GM04504 (cell line): ENCODE results near the gene CD40LG.

Experiments
- DNase-seq: peaks from one replicate; pipeline ENCODE4 v3.0.0-alpha.2; 2012; ENCODE audit warnings: low read depth

Gene CD40LG

DNA sequence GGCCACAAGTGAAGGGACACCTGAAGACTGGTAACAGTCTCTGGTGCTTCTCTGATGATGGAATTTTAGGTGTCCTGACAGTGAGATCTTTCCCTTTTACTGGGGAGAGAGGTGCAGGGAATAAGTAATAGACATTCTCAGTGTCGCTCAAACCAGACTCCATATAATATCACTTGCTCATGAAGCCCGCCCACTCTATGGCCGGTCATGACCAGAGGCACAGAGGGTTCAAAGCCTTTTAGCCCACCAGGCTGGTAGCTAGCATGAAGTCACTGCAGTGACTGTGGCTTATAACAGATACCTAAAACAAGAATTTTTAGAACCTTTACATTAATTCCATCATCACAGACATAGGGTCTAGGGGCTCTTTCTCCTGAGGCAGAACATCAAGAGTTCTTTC, 2.9 kb downstream of the CD40LG start:
- no peak for DNase-seq

DNA sequence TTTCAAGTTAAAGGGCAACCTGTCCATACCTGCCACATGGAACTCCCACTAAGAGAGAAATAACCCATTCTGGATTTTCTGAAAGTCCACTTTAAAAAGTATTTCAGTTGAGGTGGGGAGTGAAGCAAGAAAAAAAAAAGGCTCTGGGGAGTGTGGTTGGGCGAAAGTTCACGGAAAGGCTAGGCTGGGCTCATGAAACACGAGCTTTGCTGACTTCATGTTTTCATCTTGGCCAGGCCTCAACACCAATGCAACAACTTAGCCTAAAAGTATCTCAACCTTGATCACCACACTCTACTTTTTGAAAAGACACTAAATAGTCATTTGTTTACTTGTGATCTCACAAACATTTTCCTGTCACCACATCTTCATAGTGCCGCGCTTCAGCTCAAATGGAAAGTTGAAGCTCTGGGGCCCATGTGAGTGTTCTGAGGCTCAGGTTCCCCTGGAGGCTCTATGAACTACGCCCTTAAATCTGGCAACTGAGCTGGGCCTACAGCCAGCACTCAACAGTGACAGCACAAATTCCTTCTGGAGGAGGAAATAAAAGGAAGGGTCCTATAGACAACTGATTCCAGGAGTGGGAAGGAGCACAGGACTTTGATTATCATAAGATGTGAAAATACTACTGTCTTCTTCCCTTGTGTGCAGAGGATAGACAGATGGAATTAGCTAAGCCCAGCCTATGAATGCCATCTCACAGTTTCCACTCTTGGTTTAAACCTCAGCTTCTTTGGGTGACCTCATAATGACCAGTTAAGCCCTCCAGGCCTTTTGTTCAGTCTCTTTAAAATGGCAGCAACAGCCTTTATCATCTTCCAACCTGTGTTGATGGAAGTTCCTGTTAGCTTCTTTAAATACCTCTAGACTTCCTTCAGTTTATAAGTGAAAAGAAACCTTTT, 5.1 kb downstream of the CD40LG start:
- DNase-seq = no peak

DNA sequence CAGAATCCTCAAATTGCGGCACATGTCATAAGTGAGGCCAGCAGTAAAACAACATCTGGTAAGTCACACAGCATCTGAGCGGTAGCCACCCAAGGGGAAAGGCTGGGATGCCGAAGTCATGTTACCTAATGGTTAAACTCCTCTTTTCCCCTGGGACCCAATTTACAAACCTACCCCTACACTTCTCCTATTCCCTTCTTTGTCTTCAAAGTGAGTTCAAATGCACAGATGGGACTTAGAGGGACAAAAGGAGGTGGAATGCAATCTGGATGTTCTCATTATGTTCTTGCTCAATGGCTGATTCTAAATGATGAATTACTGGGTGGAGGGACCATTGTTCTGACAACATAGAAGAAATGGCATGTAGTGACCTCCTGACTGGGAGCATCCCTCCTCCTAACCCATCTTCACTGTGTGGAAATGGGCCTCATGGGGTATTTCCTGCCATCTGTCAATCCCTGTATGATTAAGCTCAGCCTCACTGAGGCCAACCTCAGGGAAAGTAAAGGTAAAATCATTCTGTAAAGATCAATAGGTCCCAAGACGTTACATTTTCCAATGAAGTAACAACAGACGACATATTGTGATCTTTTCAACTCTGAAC, 8.5 kb downstream of the CD40LG start:
- DNase-seq = no peak

DNA sequence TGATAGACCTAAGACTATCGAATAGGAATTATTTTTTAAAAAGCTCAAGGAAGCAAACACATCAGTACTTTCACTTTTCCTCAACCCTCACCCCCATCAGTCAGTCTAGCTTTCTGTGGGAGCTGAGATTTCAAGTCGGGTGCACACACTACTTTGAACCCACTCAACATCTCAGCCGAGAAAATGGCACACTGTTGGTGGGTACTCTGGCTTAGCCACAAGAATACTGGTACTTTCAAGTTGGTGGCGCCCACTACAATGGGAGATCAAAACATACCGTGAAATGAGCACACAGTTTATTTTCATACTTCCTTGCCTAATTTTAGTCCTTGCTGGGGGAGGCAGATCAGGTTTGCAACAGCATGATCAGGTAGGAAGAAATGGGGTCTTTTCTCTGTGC, 10.2 kb downstream of the CD40LG start:
- DNase-seq = no peak

DNA sequence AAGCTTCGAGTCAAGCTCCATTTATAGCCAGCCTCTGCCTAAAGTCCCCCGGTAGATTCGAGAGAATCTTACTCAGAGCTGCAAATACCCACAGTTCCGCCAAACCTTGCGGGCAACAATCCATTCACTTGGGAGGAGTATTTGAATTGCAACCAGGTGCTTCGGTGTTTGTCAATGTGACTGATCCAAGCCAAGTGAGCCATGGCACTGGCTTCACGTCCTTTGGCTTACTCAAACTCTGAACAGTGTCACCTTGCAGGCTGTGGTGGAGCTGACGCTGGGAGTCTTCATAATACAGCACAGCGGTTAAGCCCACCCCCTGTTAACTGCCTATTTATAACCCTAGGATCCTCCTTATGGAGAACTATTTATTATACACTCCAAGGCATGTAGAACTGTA, 11.2 kb downstream of the CD40LG start:
- DNase-seq = no peak

DNA sequence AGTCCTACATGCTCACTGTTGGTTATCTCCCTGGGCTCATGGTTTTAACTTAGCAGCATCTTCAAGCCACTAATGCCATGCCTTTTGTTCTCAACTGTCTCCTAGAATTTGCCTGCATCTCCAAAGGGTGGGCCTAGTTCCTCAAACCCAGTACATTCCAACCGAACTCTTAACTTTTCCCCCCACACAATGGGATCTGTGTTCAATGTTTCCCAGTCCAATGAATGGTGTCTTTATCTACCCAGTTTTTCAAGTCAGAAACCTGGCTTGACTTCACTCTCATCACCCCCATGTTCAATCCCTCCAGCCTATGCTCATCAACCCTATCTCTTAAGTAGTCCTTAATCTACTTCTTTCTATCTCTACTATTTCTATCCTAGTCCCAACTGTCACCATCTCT, 12.9 kb downstream of the CD40LG start:
- no peak for DNase-seq

DNA sequence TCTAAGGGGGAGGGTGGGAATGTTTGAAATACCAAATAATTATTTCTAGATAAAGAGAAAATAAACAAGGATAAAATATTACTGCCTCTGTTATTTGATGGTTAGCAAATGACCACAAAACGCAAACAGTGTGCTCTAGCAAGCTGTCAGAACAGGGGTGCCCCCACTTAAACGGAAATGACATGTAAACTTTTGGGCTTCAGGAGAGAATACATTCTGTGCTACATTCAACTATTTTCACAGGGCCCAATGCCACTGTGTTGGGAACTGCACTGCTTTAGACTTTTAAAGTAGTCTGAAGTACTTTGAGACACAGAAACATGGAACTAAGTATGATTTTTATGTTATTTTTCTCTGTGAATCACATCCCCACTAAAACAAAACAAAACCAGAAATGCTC, 14.1 kb downstream of the CD40LG start:
- DNase-seq = no peak

DNA sequence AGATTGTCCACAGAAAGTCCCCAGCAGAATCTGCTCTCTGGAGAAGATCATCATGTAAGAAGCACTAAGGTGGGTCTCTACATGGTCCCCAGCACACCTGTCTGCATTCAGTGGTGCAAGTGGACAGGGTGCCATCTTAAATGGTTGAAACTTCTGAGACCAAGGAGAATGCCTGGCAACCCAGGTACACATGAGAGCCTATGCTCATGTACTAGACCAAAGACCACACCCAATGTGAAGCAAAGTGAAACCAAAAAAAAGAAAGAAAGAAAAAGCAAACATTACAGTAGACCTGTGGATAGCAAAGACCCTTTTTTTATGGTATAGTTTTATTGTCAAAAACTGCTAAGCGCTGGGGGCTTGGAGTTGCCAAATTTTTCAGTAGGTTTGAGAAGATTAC, 15.0 kb downstream of the CD40LG start:
- no peak for DNase-seq

DNA sequence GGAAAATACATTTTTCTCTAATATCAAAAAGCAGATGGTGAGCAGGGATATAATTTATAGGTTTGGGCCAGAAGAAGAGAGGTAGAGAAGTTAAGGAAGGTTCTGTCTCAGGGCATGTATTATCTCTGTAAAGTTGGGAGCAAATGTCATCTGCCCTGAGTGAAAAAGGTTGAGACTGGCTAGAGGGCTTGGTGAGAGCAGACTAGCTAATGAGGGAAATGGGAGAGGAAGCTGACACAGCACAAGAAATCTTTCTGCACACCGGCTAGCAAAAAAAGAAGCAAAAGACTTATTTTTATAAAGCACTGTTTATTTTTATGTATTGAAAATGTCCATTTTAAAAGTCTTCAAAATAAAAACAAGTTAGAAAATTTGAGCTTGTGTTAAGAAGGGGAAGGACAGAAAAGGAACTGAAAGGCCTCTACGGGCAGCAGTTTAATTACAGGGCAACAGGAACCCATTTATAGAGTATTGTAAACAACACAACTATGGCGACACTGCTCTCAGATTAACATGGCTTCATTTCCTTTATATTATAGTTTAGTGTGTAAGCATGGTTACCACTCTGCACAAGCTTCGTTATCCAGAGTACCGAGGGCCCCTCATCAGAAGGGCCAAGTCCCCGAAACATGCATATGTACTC, 17.4 kb downstream of the CD40LG start:
- DNase-seq = no peak

DNA sequence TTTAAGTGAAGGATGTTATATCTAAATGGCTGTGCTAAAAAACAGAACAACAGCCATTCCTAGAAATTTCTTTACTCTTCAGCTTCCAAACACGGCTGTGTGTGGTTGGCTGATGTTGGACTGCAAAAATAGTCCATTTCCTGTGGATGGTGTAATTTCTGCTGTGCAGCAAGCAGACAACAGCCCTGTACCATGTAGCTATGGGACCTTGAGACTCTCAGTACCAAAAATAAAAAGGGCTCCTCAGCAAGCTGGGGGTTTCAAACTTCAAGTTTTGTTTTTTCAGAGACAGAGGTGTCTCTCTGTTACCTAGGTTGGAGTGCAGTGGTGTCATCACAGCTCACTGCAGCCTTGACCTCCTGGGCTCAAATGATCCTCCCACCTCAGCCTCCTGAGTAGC, 18.1 kb downstream of the CD40LG start:
- DNase-seq = no peak

DNA sequence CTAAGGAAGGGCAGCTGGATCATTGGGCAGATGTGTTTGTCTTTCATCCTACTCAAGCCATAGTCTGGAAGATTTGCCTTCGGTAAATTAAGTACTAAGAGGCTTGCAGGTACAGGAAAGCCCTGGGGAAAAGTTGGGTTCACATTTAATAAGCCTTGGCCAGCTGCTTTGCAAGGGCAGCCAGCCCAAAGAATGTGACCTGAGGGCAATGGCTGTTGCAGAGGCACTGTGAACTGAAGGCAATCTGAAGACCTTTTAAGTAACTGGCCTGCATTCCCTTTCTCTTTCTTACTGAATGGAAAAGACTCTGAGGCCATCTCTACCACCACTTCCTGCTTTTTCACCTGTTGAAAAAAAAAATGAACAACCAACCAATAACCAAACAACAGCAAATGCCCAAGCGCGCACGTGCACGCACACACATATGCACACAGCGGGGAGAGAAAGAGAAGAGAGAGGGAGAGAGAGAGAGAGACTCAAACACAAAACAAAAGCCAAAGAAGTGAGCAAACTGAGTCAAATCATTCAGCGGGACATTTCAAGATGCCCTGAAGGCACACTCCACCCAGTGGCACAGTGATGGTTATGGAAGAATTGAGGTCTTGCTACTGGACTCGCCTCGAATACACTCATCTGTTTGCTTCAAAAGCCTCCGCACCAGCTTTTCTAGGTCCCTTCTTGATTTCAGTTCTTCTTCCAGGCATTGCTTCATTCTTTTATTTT, 19.6 kb downstream of the CD40LG start:
- no peak for DNase-seq

DNA sequence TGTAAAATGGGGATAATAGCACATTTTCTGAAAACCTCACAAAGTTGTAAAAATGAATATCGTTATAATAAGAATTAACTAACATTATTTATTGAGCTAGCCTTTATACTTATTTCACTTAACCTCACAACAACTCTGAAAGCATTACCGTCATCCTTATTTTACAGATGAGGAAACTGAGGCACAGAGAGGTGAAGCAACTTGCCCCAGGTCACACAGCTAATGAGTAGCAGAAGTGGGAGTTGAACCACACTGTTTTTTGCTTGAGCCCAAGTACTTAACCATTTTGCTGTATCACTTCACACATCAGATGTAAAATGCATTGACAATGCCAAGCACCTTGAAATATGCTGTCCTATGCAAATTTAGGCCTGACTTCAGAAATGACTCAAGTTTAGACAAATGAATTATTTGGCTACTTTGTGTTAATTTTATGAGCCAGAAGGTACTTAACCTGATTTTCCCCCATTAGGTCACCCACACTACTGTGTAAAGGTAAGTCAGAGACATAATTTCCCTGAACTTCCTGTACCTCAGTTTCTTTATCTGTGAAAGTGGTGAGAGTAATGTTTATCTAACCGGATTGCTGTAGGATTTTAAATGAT, 23.1 kb downstream of the CD40LG start:
- no peak for DNase-seq

DNA sequence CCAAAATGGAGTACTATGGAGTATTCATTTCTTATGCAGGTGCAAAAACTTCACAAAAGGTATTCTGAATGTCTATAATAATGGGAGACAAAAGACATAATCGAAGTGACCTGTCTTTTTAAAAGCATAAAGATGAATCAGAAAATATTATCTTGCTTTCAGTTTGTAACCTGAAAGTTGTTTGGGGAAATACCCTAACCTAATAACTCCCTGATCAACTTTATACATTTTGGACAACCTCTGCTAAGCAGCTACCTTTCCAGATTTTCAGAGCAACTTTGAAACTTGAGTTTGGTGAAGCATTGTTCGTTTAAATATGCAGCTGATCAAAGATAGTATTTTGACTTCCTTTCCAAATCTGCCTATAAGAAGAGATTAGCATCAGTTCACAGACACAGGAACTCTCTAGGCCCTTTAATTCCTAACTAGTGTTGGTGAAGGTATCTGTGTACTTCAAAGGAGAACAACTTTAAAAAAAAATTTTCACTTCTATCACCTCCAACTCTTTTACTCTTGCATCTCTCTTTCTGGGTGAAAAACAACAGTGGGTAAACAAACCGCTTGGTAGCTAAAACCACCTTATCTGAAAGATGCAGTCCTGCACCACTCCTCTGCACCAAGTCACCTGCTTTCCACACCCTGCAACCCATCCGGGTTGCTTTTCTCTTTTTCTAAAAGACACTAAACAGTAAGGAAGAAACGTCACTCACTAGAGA, 26.5 kb downstream of the CD40LG start:
- no peak for DNase-seq

DNA sequence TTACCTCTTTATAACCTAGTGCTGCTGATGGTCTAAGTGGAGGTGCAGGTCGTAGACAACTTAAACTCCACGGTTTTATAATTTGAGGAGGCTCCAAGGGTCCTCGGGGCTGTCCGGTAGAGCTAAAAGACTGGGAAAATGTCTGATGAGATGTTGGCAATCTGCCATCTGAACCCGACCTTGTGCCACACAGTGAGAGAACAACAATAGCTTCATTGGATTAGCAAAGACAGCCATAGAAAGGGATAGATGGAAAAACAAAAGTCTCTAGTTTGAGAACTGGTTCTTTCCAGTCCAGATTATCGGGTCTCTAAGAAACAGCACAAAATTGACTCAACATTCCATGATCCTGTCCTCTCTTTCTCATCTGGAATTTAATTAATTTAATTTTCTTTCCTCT, 31.6 kb downstream of the CD40LG start:
- no peak for DNase-seq

DNA sequence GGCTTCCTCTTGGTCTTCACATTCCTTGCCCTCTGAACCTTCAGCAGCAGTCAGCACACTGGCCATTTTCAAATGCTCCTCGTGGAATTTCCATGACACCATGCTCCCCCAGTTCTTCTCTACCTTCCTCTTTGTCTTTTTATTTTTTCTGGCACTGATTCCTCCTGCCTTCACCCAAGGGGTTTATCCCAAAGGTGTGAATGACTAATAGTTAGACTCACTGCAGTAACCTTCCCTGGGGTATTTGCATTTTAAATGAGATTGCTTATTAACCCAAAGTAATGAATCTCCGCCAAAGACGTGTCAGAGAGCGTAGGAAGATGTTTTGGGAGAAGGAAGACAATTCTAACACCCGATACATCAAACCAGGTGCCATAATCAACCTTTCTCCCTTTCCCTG, 36.2 kb downstream of the CD40LG start:
- DNase-seq = no peak

DNA sequence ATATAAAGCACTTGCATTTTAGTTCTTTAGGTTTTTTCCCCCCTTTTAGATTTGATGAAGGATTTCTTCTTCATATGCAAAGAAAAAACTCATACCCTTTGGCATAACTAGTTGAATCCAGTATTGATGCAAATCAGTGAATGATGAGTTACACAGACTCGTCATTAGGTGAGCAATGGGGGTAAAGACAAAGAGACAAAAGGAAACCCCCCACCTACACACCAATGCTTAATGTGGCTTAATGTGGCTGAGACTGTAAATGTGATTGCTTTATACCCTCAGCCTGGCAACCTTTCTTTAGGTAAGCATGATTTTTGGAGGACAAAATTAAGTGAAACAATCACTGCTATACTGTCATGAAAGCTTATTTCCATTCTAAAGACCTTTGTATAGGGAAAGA, 39.5 kb downstream of the CD40LG start:
- no peak for DNase-seq

DNA sequence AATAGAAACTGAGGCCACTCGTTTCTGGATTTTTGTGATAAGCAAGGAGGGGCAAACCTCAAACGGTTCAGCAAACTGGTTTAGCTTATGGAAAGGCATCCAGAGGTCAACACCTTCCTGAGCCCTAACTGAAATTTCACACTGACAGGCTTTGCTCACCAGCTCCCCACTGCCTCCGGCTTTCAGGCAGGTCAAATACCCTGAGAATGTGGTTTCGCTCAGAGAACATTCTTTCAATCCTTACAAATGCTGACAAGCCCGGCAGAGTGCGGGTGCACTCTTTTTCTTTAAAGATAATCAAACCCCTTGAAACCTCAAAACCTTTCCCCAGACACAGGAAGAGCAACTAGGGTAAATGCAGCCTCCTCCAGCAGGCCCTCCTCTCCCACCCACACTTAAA, 41.5 kb downstream of the CD40LG start:
- DNase-seq = no peak

DNA sequence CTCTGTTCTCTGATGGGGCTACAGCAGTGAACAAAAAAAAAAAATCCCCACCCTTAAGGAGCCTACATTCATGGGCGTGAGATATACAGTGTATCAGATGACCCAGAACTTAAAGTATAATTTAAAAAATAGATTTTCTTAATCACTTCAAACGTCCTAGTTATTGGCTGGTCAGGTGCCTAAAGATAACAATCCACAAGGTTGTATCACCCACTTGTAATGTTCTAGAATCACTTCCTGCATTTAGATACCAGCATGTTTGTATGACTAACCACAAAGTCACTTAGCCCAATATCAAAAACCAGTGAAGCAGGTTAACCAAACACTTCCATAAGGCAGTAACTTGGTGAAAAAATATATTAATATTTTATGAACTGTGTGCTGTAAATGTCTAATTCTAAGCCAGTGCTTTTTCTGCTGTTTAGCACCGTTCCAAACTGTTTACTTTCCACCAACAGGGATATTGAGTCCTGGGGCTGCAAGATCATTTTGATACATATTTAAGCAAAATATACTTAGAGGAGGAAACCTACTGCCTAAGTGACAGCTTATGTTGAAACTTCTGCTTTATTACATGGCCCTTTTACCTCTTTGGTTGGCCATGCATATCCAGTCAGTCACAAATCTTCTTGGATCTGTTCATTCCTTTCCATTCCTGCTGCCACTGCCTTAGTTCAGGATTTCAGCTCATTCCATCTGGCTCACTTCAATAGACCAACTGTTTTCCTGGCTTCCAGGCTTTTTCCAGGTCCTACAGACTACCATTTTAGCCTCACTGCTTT, 43.3 kb downstream of the CD40LG start:
- no peak for DNase-seq

DNA sequence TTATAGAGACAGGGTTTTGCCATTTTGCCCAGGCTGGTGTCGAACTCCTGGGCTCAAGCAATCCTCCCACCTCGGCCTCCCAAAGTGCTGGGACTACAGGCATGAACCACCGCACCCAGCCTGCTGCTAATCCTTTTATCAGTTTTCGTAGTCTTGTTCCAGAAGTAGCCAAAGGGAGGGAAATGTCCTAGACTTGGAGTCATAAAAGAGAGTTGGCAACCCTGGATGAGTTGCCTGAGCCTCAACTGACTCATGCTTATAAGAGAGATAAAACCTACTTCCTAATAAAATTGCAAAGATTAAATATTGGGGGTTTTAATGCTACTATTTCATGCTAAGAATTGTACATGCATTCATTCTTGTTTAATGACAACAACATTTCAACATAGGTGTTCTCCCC, 44.3 kb downstream of the CD40LG start:
- DNase-seq = no peak

DNA sequence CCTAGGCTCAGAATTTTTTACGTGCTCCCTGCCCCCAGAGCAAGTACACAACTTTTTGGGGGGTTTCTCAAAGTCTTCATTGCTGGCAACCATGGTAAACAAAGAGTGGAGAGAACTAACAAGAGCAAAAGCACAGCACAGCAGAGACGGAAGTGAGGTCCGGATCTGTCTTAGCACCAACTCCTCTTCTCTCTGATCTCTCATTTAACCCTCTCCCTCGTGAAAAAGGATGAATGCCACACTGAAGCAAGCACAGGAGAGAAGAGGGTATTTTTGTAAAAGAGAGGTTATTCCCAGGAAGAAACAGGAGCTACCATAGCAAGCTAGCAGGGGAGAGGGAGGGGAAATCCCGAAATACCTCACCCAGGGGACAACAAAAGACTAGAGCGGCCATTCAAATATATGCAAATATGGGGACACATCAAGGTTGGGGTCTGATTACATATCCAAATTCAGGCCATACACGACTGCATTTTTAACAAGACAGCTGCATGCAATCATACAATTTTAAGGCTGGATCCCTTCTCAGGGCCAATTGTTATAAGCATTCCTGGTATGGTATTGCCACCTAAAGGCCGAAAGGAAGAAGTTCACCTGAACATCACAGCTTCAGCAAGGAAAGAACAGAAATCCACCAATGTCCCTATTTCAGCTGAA, 46.6 kb downstream of the CD40LG start:
- DNase-seq = peak; percentile 21
